ENCODE data around the gene GAB2.

Gene GAB2

DNA sequence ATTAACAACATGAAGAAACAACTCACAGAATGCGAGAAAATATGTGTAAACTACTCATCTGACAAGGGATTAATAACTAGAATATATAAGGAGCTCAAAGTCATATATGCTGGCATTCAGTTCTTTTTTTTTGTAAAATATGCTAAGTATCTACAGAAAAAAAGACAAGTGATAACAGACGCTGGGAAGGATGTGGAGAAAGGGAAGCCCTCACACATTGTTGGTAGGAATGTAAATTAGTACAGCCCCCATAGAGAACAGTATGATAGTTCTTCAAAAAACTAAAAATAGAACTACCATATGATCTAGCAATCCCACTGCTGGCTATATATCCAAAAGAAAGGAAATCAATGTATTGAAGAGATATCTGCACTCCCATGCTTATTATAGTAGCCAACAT, 13.8 kb downstream of the GAB2 start:
- DNase-seq (ENCODE audit: low read depth): no peak
- H3K4me3 ChIP-seq (ENCODE audit: low read depth, low read length): no peak overlapping the region
- in situ Hi-C loops (cut with HindIII; ENCODE audit: low sequenced_read_pairs): no loop called here
- TF ChIP-seq, protein P1, sequence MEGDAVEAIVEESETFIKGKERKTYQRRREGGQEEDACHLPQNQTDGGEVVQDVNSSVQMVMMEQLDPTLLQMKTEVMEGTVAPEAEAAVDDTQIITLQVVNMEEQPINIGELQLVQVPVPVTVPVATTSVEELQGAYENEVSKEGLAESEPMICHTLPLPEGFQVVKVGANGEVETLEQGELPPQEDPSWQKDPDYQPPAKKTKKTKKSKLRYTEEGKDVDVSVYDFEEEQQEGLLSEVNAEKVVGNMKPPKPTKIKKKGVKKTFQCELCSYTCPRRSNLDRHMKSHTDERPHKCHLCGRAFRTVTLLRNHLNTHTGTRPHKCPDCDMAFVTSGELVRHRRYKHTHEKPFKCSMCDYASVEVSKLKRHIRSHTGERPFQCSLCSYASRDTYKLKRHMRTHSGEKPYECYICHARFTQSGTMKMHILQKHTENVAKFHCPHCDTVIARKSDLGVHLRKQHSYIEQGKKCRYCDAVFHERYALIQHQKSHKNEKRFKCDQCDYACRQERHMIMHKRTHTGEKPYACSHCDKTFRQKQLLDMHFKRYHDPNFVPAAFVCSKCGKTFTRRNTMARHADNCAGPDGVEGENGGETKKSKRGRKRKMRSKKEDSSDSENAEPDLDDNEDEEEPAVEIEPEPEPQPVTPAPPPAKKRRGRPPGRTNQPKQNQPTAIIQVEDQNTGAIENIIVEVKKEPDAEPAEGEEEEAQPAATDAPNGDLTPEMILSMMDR (IDR thresholded peaks at IDR 0.05; ENCODE audit: low read depth, low read length, missing control alignments): no peak

DNA sequence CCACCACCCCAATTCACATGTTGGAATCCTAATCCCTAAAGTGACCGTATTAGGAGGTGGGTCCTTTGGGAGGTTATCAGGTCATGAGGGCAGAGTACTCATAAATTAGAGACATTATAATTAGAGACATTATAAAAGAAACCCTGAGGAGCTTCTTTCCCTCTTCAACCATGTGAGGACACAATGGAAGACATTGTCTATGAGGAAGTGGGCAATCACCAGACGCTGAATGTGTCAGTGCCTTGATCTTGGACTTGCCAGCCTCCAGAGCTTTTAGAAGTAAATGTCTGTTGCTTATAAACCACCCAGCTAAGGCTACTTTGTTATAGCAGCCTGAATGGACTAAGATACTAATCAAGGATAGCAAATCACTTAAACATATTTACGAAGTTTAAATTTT, 14.8 kb downstream of the GAB2 start:
- TF ChIP-seq, protein P1 (IDR thresholded peaks at IDR 0.05; ENCODE audit: low read depth, low read length, missing control alignments): no peak

DNA sequence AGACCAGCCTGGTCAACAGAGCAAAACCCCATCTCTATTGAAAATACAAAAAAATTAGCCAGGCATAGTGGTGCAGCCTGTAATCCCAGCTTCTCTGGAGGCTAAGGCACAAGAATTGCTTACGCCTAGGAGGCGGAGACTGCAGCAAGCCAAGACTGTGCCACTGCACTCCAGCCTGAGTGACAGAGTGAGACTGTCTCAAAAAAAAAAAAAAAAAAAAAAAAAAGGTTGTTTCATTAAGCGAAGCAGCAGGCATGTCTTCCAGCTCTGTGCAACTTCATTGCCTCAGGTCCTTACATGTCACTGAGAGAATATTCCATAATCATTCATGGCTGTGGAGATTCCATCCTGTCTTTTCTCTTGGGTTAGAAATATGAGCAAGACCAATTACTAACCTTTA, 16.9 kb downstream of the GAB2 start:
- no peak for DNase-seq (ENCODE audit: low read depth)
- in situ Hi-C loops (cut with HindIII; ENCODE audit: low sequenced_read_pairs): no loop called here
- TF ChIP-seq, protein P1 (IDR thresholded peaks at IDR 0.05; ENCODE audit: low read depth, low read length, missing control alignments): no peak
- H3K4me3 ChIP-seq (ENCODE audit: low read depth, low read length): no peak overlapping the region

More for the DNA sequence above, 14.8 kb downstream of the GAB2 start:
- no peak overlapping the region for H3K4me3 ChIP-seq (ENCODE audit: low read depth, low read length)
- in situ Hi-C loops (cut with HindIII; ENCODE audit: low sequenced_read_pairs): no loop called here
- DNase-seq (ENCODE audit: low read depth): no peak

DNA sequence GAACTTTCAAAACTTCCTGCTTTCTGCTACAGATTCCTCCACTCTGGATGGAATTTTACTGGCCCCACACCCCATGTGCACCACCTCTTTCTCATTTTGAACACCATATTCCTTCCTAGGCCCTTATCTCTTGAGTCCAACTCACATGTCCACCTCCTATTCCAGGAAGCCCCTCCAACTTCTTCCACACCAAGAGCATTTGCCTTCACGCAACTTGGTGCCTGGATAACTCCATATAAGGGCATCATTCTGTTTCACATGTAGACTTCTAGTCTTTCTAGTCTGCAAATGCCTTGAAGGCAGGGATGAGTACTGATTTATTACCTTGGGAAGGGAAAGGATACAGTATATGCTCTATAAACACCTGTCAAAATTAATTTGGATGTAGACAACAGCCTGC, 17.5 kb downstream of the GAB2 start:
- DNase-seq (ENCODE audit: low read depth): no peak
- TF ChIP-seq, protein P1 (IDR thresholded peaks at IDR 0.05; ENCODE audit: low read depth, low read length, missing control alignments): no peak
- in situ Hi-C loops (cut with HindIII; ENCODE audit: low sequenced_read_pairs): no loop called here
- H3K4me3 ChIP-seq (ENCODE audit: low read depth, low read length): no peak overlapping the region

DNA sequence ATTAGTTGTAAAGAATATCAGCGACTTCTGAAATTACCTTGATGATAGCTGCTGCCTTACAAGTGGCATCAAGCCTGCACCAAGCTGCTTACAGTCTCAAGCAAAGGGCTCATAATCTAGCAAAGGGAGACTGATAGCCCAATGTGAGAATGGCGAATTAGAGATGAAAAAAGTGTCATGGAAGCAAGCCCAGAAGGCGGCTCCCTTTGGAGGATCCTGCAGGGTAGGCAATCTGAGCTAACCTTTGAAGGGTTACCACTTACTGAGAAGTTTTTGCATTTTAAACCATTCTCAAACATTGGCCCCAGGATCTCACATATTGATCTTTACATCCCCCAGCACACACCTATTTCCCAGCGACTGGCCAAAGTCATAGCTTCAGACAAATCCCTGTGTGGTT, 18.5 kb downstream of the GAB2 start:
- H3K4me3 ChIP-seq (ENCODE audit: low read depth, low read length): no peak overlapping the region
- DNase-seq (ENCODE audit: low read depth): no peak
- in situ Hi-C loops (cut with HindIII; ENCODE audit: low sequenced_read_pairs): no loop called here
- TF ChIP-seq, protein P1 (IDR thresholded peaks at IDR 0.05; ENCODE audit: low read depth, low read length, missing control alignments): no peak

DNA sequence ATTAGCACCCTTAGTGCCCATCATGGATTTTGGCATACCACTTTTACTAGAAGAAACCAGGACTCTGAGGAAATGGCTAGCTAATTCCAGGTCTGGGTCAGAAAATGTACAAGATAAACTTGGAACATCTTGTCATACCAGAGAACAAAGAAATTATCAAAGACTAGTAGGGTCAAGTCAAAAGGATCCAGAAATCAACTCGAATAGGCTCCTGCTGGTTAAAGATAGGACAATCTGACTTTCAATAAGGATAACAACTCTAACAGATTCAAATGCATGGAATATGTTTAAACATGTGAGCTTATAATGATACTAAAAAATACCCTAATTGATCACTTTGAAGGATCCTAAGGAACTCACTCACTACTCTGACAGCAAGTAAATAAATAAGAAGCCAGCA, 18.9 kb downstream of the GAB2 start:
- TF ChIP-seq, protein P1 (IDR thresholded peaks at IDR 0.05; ENCODE audit: low read depth, low read length, missing control alignments): no peak
- H3K4me3 ChIP-seq (ENCODE audit: low read depth, low read length): no peak overlapping the region
- DNase-seq (ENCODE audit: low read depth): no peak
- in situ Hi-C loops (cut with HindIII; ENCODE audit: low sequenced_read_pairs): no loop called here

DNA sequence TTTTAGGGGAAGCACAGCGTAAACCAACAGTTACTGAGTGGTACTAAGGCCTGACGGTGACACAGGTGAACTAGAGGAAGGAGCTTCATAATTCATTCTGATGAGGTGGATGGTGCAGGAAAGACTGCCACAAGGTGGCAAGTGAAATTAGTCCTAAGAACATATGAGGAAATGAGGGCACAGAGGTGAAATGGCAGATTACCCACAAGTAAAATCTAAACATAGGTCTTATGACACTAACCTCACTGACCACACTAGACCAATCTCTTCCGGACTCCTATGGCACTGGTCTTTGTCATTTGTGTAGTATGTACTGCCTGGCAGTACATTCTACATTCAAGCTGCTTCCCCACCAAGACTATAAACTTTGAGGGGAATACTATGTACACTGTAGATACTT, 20.2 kb downstream of the GAB2 start:
- in situ Hi-C loops (cut with HindIII; ENCODE audit: low sequenced_read_pairs): no loop called here
- TF ChIP-seq, protein P1 (IDR thresholded peaks at IDR 0.05; ENCODE audit: low read depth, low read length, missing control alignments): no peak
- H3K4me3 ChIP-seq (ENCODE audit: low read depth, low read length): no peak overlapping the region
- DNase-seq (ENCODE audit: low read depth): no peak

Data from astrocyte of the cerebellum (primary cell).